Liver (tissue), 9 donors: ENCODE data around the gene LRP11. TPM values are rescaled to one million over a fixed set of nuclear protein-coding genes. Genes with fewer than 3 reads are reported as not detected.
"Not testable (repeated sequence)": the region's sequence is repeated elsewhere in the genome, so short reads cannot be mapped to it uniquely, and the experiment has no call there.

ENCODE experiments used
- DNase-seq: peaks from one replicate; pipeline ENCODE4 v3.0.0-alpha.2; 2017; ENCODE audit warnings: low spot score
- H3K27ac ChIP-seq, 2 donors: one replicate each; pipeline ENCODE4 v1.7.0; 2013; ENCODE audit warnings: inconsistent platforms in 2 of 2, low read length in 2 of 2, control low read depth in 1 of 2, low read depth in 1 of 2, mild to moderate bottlenecking in 1 of 2
- H3K27me3 ChIP-seq, 4 donors: one replicate each; pipeline versions ENCODE4 v1.6.1 to v1.7.0; 2013; ENCODE audit warnings: low read length in 3 of 4, inconsistent platforms in 1 of 4, mild to moderate bottlenecking in 1 of 4, moderate library complexity in 1 of 4; ENCODE audit not compliant: control insufficient read depth in 4 of 4, insufficient read depth in 4 of 4
- H3K36me3 ChIP-seq, 4 donors: one replicate each; pipeline versions ENCODE4 v1.6.1 to v1.7.0; 2013; ENCODE audit warnings: low read length in 3 of 4, mild to moderate bottlenecking in 3 of 4, low read depth in 1 of 4, moderate library complexity in 1 of 4; ENCODE audit not compliant: control insufficient read depth in 4 of 4, insufficient read depth in 3 of 4
- H3K4me1 ChIP-seq, 4 donors: one replicate each; pipeline versions ENCODE4 v1.6.1 to v1.7.0; 2013; ENCODE audit warnings: low read length in 3 of 4, mild to moderate bottlenecking in 3 of 4, moderate library complexity in 1 of 4; ENCODE audit not compliant: control insufficient read depth in 4 of 4, insufficient read depth in 4 of 4
- H3K4me3 ChIP-seq, 3 donors: one replicate each; pipeline versions ENCODE4 v1.6.1 to v1.7.0; 2013; ENCODE audit warnings: low read length in 3 of 3, control low read depth in 1 of 3, low read depth in 1 of 3, mild to moderate bottlenecking in 1 of 3
- H3K9ac ChIP-seq, 2 donors: one replicate each; pipeline ENCODE4 v1.7.0; 2013; ENCODE audit warnings: low read length in 2 of 2, mild to moderate bottlenecking in 2 of 2, moderate library complexity in 2 of 2, control low read depth in 1 of 2, low read depth in 1 of 2
- H3K9me3 ChIP-seq, 4 donors: one replicate each; pipeline versions ENCODE4 v1.6.1 to v1.7.0; 2013; ENCODE audit warnings: low read length in 3 of 4; ENCODE audit not compliant: control insufficient read depth in 4 of 4
- EGR1 ChIP-seq, 2 donors: IDR thresholded peaks; 2 replicates each; pipeline ENCODE4 v1.6.1; 2016 to 2018; ENCODE audit warnings: antibody characterized with exemption in 2 of 2, low read depth in 2 of 2
- FOXA1 ChIP-seq: IDR thresholded peaks from 2 replicates; pipeline ENCODE4 v1.6.1; 2016; ENCODE audit warnings: antibody characterized with exemption
- FOXA2 ChIP-seq: IDR thresholded peaks from 2 replicates; pipeline ENCODE4 v1.6.1; 2016; ENCODE audit warnings: antibody characterized with exemption
- GABPA ChIP-seq, 2 donors: IDR thresholded peaks in 1 of 2; conservative IDR thresholded peaks in 1 of 2; 2 replicates each; pipeline ENCODE4 v1.6.1; 2016; ENCODE audit warnings: antibody characterized with exemption in 2 of 2, mild to moderate bottlenecking in 1 of 2, moderate library complexity in 1 of 2
- HNF4A ChIP-seq, 2 donors: conservative IDR thresholded peaks; 2 replicates each; pipeline ENCODE4 v1.6.1; 2016; ENCODE audit warnings: antibody characterized with exemption in 2 of 2, mild to moderate bottlenecking in 2 of 2
- HNF4G ChIP-seq: IDR thresholded peaks from 2 replicates; pipeline ENCODE4 v1.6.1; 2016; ENCODE audit warnings: antibody characterized with exemption
- JUND ChIP-seq, 2 donors: IDR thresholded peaks; 2 replicates each; pipeline ENCODE4 v1.6.1; 2016; ENCODE audit warnings: antibody characterized with exemption in 2 of 2
- NR2F2 ChIP-seq: IDR thresholded peaks from 2 replicates; pipeline ENCODE4 v1.6.1; 2016; ENCODE audit warnings: antibody characterized with exemption
- RAD21 ChIP-seq, 2 donors: IDR thresholded peaks; 2 replicates each; pipeline ENCODE4 v1.6.1; 2016; ENCODE audit warnings: antibody characterized with exemption in 2 of 2, mild to moderate bottlenecking in 2 of 2
- RXRA ChIP-seq, 2 donors: IDR thresholded peaks; 2 replicates each; pipeline ENCODE4 v1.6.1; 2017 to 2018; ENCODE audit warnings: antibody characterized with exemption in 2 of 2, mild to moderate bottlenecking in 1 of 2
- TAF1 ChIP-seq: conservative IDR thresholded peaks from 2 replicates; pipeline ENCODE4 v1.6.1; 2016; ENCODE audit warnings: antibody characterized with exemption, mild to moderate bottlenecking
- YY1 ChIP-seq: IDR thresholded peaks from 2 replicates; pipeline ENCODE4 v1.6.1; 2016; ENCODE audit warnings: antibody characterized with exemption, mild to moderate bottlenecking
- WGBS: extraction: QIAGEN DNeasy Blood & Tissue Kit; methylation state at CpG from one replicate; pipeline ENCODE4 v1.1.7; 2013; 5-methylcytosine and 5-hydroxymethylcytosine counted together
- polyA plus RNA-seq, 2 donors: library from polyadenylated mRNA; stranded (reverse) in 1 of 2; unstranded in 1 of 2; fragments of 200-250 nt in 1 of 2; fragments of >200 nt in 1 of 2; fragmentation: Nextera tagmentation in 1 of 2; extraction: Ambion mirVana in 1 of 2; gene quantifications; one replicate each; pipeline versions ENCODE4 v1.2.1 to v1.2.3, GENCODE V29; 2013 to 2015
- total RNA-seq, 2 donors: library from RNA; depleted of rRNA; stranded (reverse); fragments of >200 nt; gene quantifications; one replicate each; pipeline ENCODE4 v1.2.3, GENCODE V29; 2014
- TF ChIP-seq, protein P1 (sequence below): IDR thresholded peaks from 2 replicates; pipeline ENCODE4 v1.6.1; 2016; ENCODE audit warnings: antibody characterized with exemption
- TF ChIP-seq, protein P2 (sequence below): IDR thresholded peaks from 2 replicates; pipeline ENCODE4 v1.6.1; 2016; ENCODE audit warnings: antibody characterized with exemption
- TF ChIP-seq, protein P3 (sequence below): fragments of 150-350 bp; IDR thresholded peaks from 2 replicates; pipeline ENCODE4 v1.5.1; 2017; ENCODE audit warnings: improper control_type of control experiment, low read depth, low read length; ENCODE audit not compliant: missing input control
- TF ChIP-seq, protein P4 (sequence below): IDR thresholded peaks from 2 replicates; pipeline ENCODE4 v1.6.1; 2016; ENCODE audit warnings: antibody characterized with exemption
- donor health status: healthy.
- donor health status: healthy.
- donor health status: healthy.
- donor health status: healthy.
- donor health status: healthy.

The LRP11 gene
- total and polyA plus RNA-seq, 4 donors = 3.4 to 13.3 (median 6.0) TPM

DNA sequence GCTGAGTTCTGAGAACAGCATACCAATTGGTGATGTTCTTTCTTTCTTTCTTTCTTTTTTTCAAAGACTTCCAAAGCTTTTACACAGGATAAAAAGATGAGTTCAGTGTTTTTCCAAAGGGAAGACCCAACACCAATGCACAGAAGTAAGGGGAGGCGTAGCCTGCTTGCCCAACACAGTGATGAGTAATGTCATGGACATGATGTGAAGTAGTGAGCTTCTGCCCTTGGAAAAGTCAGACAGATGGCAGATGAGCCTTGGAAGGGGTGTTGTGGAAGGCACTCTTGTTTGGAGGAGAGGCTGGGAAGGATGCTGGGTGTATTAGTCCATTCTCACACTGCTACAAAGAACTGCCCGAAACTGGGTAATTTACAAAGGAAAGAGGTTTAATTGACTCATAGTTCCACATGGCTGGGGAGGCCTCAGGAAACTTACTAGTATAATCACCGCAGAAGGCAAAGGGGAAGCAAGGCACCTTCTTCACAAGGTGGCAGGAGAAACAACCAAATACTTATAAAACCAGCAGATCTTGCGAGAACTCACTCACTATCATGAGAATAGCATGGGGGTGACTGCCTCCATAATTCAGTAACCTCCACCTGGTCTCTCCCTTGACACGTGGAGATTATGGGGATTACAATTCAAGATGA, 12.6 kb downstream of the LRP11 start (continued):
- TF ChIP-seq FOXA2 (no peak), NR2F2 (no peak)
- TF ChIP-seq, protein P1, sequence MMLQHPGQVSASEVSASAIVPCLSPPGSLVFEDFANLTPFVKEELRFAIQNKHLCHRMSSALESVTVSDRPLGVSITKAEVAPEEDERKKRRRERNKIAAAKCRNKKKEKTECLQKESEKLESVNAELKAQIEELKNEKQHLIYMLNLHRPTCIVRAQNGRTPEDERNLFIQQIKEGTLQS = no peak
- TF ChIP-seq, protein P2, sequence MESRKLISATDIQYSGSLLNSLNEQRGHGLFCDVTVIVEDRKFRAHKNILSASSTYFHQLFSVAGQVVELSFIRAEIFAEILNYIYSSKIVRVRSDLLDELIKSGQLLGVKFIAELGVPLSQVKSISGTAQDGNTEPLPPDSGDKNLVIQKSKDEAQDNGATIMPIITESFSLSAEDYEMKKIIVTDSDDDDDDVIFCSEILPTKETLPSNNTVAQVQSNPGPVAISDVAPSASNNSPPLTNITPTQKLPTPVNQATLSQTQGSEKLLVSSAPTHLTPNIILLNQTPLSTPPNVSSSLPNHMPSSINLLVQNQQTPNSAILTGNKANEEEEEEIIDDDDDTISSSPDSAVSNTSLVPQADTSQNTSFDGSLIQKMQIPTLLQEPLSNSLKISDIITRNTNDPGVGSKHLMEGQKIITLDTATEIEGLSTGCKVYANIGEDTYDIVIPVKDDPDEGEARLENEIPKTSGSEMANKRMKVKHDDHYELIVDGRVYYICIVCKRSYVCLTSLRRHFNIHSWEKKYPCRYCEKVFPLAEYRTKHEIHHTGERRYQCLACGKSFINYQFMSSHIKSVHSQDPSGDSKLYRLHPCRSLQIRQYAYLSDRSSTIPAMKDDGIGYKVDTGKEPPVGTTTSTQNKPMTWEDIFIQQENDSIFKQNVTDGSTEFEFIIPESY = no peak

DNA sequence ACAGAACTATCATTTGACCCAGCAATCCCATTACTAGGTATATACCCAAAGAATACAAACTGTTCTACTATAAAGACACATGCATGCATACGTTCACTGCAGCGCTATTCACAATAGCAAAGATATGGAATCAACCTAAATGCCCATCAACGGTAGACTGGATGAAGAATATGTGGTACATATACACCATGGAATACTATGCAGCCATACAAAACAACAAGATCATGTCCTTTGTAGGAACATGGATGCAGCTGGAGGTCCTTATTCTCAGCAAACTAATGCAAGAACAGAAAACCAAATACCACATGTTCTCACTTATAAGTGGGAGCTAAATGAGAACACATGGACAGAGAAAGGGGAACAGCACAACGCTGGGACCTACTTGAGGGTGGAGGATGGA, 15.8 kb downstream of the LRP11 start:
- H3K4me1 ChIP-seq, H3K4me3 ChIP-seq, H3K9ac ChIP-seq, DNase-seq, H3K27ac ChIP-seq, H3K36me3 ChIP-seq, H3K27me3 ChIP-seq, H3K9me3 ChIP-seq: not testable (repeated sequence)
- 73% methylated on average over 4 of the region's 4 CpGs for WGBS

DNA sequence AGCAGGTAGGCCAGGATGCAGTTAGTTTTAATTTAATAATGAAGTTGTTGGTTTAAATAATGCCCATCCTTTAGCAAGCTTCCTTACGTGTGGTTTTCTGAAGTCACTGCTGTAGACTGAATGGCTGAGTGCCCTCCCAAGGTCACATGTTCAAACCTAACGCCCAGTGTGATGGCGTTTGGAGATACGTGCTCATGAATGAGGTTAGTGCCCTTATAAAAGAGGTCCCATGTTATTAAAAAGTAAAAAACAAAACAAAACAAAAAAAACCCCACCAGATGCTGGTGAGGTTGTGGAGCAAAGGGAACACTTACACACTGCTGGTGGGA, 16.3 kb downstream of the LRP11 start:
- no peak overlapping the region for H3K27ac ChIP-seq
- TF ChIP-seq, protein P1 = no peak
- TF ChIP-seq TAF1 = no peak
- TF ChIP-seq FOXA1 = no peak
- TF ChIP-seq GABPA (IDR thresholded peaks at IDR 0.05 in 1 of 2, conservative IDR thresholded peaks at IDR 0.05 in 1 of 2) = no peak
- TF ChIP-seq RAD21 (IDR thresholded peaks at IDR 0.05) = no peak
- TF ChIP-seq, protein P2 = no peak
- TF ChIP-seq, protein P3, sequence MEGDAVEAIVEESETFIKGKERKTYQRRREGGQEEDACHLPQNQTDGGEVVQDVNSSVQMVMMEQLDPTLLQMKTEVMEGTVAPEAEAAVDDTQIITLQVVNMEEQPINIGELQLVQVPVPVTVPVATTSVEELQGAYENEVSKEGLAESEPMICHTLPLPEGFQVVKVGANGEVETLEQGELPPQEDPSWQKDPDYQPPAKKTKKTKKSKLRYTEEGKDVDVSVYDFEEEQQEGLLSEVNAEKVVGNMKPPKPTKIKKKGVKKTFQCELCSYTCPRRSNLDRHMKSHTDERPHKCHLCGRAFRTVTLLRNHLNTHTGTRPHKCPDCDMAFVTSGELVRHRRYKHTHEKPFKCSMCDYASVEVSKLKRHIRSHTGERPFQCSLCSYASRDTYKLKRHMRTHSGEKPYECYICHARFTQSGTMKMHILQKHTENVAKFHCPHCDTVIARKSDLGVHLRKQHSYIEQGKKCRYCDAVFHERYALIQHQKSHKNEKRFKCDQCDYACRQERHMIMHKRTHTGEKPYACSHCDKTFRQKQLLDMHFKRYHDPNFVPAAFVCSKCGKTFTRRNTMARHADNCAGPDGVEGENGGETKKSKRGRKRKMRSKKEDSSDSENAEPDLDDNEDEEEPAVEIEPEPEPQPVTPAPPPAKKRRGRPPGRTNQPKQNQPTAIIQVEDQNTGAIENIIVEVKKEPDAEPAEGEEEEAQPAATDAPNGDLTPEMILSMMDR = no peak
- TF ChIP-seq NR2F2 = no peak
- no peak for TF ChIP-seq RXRA (IDR thresholded peaks at IDR 0.05)
- TF ChIP-seq, protein P4, sequence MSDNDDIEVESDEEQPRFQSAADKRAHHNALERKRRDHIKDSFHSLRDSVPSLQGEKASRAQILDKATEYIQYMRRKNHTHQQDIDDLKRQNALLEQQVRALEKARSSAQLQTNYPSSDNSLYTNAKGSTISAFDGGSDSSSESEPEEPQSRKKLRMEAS = no peak
- no peak for TF ChIP-seq EGR1 (IDR thresholded peaks at IDR 0.05; ENCODE audit: low read depth in 2 of 2)
- TF ChIP-seq JUND (IDR thresholded peaks at IDR 0.05) = no peak
- no peak for TF ChIP-seq HNF4A (conservative IDR thresholded peaks at IDR 0.05)
- TF ChIP-seq HNF4G = no peak
- TF ChIP-seq FOXA2 = no peak
- no peak for TF ChIP-seq YY1
- H3K4me1 ChIP-seq = no peaks in the 10 kb centered on the region
- H3K27me3 ChIP-seq = no peaks in the 10 kb centered on the region
- no peak overlapping the region for H3K9ac ChIP-seq
- 89% methylated on average over 4 of the region's 4 CpGs for WGBS
- no peak for DNase-seq
- H3K9me3 ChIP-seq = no peaks in the 10 kb centered on the region
- H3K4me3 ChIP-seq = no peak overlapping the region
- H3K36me3 ChIP-seq = peaks cover 0 to 3% (median 2%) of the 10 kb centered on the region in 4 donors
